NB4 (cell line): Measurements from ENCODE around the gene DYSF.

Experiments used
- MAX ChIP-seq: IDR thresholded peaks from 2 replicates; pipeline ENCODE4 v1.6.1; 2011; ENCODE audit warnings: low read depth, low read length
- POLR2A ChIP-seq: IDR thresholded peaks from 2 replicates; pipeline ENCODE4 v1.6.1; 2011; ENCODE audit warnings: mild to moderate bottlenecking; ENCODE audit not compliant: insufficient read length; ENCODE audit errors: extremely low read depth

- no peak for TF ChIP-seq POLR2A
- TF ChIP-seq MAX, result no peak
Measured at GRCh38 chr2:71473346-71474031, 20.1 kb downstream of the DYSF start.
